SU-DHL-6 (cell line): ENCODE results near the gene ACTR6.

Experiments used
- H2AFZ ChIP-seq: fragments of 200-600 bp; sonication (generic); 2 replicates; pipeline ENCODE4 v1.6.1; 2014; ENCODE audit warnings: low read depth, mild to moderate bottlenecking, moderate library complexity, mixed read lengths, antibody characterized with exemption, low read length; ENCODE audit not compliant: severe bottlenecking
- H3F3A ChIP-seq: fragments of 200-600 bp; shearing (Covaris generic); 2 replicates; pipeline ENCODE4 v1.6.0; 2016; ENCODE audit warnings: antibody characterized with exemption, mild to moderate bottlenecking; ENCODE audit not compliant: insufficient read depth
- H3K27ac ChIP-seq: fragments of 200-600 bp; sonication (generic); 2 replicates; pipeline ENCODE4 v1.5.1; 2016; ENCODE audit warnings: low read depth, mild to moderate bottlenecking, low read length, moderate library complexity, mixed read lengths
- H3K27me3 ChIP-seq: fragments of 200-600 bp; sonication (generic), shearing (Covaris generic); 2 replicates; pipeline ENCODE4 v1.6.0; 2014; ENCODE audit warnings: mild to moderate bottlenecking, low read length
- H3K36me3 ChIP-seq: fragments of 200-600 bp; sonication (generic); 2 replicates; pipeline ENCODE4 v1.6.1; 2014; ENCODE audit warnings: mild to moderate bottlenecking, low read length, mixed read lengths
- H3K4me2 ChIP-seq: fragments of 300-600, 200-600 bp; shearing (Covaris generic), sonication (generic); 2 replicates; pipeline ENCODE4 v1.6.0; 2014; ENCODE audit warnings: low read length, low read depth, mild to moderate bottlenecking; ENCODE audit not compliant: poor library complexity, severe bottlenecking
- H3K4me3 ChIP-seq: fragments of 200-600 bp; sonication (generic); 2 replicates; pipeline ENCODE4 v1.5.1; 2014; ENCODE audit warnings: antibody characterized with exemption, low read length, mild to moderate bottlenecking, mixed read lengths; ENCODE audit not compliant: insufficient read depth, poor library complexity, severe bottlenecking
- H3K79me2 ChIP-seq: fragments of 200-600 bp; sonication (generic); 2 replicates; pipeline ENCODE4 v1.6.1; 2014; ENCODE audit warnings: mild to moderate bottlenecking, low read length, moderate library complexity; ENCODE audit not compliant: insufficient read depth
- H3K9ac ChIP-seq: fragments of 200-600 bp; sonication (generic); 2 replicates; pipeline ENCODE4 v1.7.0; 2014; ENCODE audit warnings: mild to moderate bottlenecking, low read length
- H3K9me2 ChIP-seq: fragments of 200-600 bp; sonication (generic); replicated peaks from 2 replicates; pipeline ENCODE4 v1.6.1; 2014; ENCODE audit warnings: low read length; ENCODE audit not compliant: insufficient read depth
- H3K9me3 ChIP-seq: fragments of 200-600 bp; sonication (generic); 2 replicates; pipeline ENCODE4 v1.6.1; 2014; ENCODE audit warnings: low read length, mixed read lengths; ENCODE audit not compliant: insufficient read depth
- H4K20me1 ChIP-seq: fragments of 200-600 bp; sonication (generic); 2 replicates; pipeline ENCODE4 v1.6.1; 2014; ENCODE audit warnings: low read depth, mild to moderate bottlenecking, antibody characterized with exemption, low read length, moderate library complexity, mixed read lengths
- CTCF ChIP-seq: fragments of 200-600 bp; sonication (generic); IDR thresholded peaks from one replicate; pipeline ENCODE4 v1.5.1; 2017; ENCODE audit warnings: antibody characterized with exemption, mild to moderate bottlenecking, low read length, moderate library complexity; ENCODE audit not compliant: insufficient read depth, poor library complexity, severe bottlenecking
- EZH2phosphoT487 ChIP-seq: fragments of 200-600 bp; sonication (generic), shearing (Covaris generic); conservative IDR thresholded peaks from 2 replicates; pipeline ENCODE4 v1.6.1; 2018; ENCODE audit warnings: mild to moderate bottlenecking, antibody characterized with exemption, low read length, moderate library complexity, mixed read lengths

Gene ACTR6

DNA sequence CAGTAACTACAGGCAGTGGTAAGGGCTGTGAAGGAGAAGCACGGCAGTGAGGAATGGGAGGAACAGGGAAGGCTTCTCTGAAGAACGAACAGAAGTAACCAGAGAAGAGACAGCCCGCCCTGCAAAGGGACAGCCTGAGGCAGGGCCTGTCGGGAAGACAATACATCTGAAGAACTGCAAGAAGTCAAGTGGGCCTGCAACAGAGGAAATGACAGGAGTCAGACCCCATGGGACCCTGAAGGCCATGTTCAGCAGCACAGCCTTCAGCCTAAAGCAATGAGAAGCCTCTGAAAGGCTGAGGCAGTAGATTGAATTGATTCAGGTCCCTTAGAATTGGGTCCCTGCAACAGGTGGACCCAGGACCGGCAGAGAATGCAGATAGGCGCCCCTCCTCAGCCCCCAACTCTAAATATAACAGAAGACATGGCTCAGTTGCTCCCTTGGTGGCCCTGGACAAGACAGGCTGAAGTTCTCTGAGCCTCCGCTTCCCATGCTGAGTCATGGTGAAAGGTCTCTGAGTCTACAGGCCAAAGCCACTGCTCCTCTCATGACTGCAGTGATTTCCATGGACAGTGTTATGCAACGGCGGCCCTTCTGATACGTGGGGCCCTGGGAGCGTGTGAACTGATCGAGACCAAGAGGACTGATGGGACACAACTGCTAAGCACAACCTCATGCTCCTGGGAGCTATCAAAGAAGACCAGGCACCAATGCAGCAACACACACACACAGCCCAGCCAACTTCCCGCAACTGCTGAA is 10.8 kb upstream of the ACTR6 start:
- Histone ChIP-seq H3K9me3 (no peaks in the 10 kb centered on the region), H3F3A (no peaks in the 10 kb centered on the region), H3K4me3 (no peak overlapping the region), H3K9me2 (no peaks in the 10 kb centered on the region), H3K4me2 (no peak overlapping the region), H3K9ac (no peak overlapping the region), H3K36me3 (no peaks in the 10 kb centered on the region), H3K79me2 (peaks cover 13% of the 10 kb centered on the region), H3K27ac (no peak overlapping the region), H3K27me3 (no peaks in the 10 kb centered on the region), H4K20me1 (no peaks in the 10 kb centered on the region; the same call in 1 of the 2 replicates), H2AFZ (no peak overlapping the region)
- TF ChIP-seq EZH2phosphoT487 (no peak), CTCF (no peak)

DNA sequence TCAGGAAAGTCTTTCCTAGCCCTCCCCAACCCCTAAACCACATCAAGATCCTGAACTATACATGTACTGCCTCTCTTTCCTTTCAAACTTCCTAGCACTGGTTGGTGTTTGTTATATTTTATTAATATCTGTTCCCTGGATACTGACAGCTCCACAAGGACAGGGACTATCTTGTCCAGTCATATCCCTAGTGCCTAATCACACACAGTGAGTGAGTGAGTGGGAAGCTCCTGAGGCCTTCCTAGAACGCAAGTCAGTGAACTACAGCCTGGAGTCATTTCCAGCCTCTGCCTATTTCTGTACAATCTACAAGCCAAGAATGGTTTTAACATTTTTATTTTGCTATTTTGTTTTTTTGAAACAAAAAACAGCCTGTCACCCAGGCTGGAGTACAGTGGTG is 7.5 kb upstream of the ACTR6 start:
- peaks cover 7% of the 10 kb centered on the region; the same call in 1 of the 2 replicates for H3K79me2 ChIP-seq

DNA sequence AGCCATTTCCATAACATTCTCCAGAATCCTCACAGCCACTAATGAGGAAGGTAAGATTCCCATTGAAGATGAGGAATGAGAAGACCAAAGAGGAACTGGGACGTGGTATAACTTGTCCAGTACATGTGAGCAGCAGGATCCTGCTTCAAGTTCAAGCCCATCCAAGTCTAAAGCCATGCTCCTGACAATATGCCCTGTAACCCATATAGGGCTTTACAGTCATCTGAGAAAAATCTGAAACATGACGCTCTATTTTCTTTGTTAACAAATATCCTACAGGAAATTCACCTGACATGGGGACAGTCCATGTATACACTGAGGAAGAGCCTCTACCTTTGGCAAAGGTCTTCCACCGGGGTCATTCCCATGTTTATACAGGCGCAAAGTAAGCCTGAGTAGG is 3.1 kb upstream of the ACTR6 start:
- Histone ChIP-seq H3K4me2 (no peak overlapping the region), H3K27me3 (no peaks in the 10 kb centered on the region), H4K20me1 (no peaks in the 10 kb centered on the region), H3K9me3 (no peaks in the 10 kb centered on the region), H3K9me2 (no peaks in the 10 kb centered on the region), H3F3A (peaks cover 8% of the 10 kb centered on the region), H3K27ac (no peak overlapping the region), H3K9ac (no peak overlapping the region), H2AFZ (no peak overlapping the region), H3K4me3 (no peak overlapping the region), H3K36me3 (no peaks in the 10 kb centered on the region), H3K79me2 (peaks cover 31% of the 10 kb centered on the region)
- no peak for TF ChIP-seq CTCF
- no peak for TF ChIP-seq EZH2phosphoT487

More for the DNA sequence above, 7.5 kb upstream of the ACTR6 start:
- TF ChIP-seq EZH2phosphoT487 (no peak), CTCF (no peak)
- H3K4me3 ChIP-seq: no peak overlapping the region
- no peaks in the 10 kb centered on the region for H3F3A ChIP-seq
- H3K27ac ChIP-seq: no peak overlapping the region
- H3K36me3 ChIP-seq: no peaks in the 10 kb centered on the region
- no peak overlapping the region for H3K4me2 ChIP-seq
- H3K9ac ChIP-seq: no peak overlapping the region
- H3K9me3 ChIP-seq: no peaks in the 10 kb centered on the region
- no peak overlapping the region for H2AFZ ChIP-seq
- H4K20me1 ChIP-seq: no peaks in the 10 kb centered on the region
- H3K9me2 ChIP-seq: no peaks in the 10 kb centered on the region
- no peaks in the 10 kb centered on the region for H3K27me3 ChIP-seq
